ENCODE results near the gene SLC17A1.

DNA sequence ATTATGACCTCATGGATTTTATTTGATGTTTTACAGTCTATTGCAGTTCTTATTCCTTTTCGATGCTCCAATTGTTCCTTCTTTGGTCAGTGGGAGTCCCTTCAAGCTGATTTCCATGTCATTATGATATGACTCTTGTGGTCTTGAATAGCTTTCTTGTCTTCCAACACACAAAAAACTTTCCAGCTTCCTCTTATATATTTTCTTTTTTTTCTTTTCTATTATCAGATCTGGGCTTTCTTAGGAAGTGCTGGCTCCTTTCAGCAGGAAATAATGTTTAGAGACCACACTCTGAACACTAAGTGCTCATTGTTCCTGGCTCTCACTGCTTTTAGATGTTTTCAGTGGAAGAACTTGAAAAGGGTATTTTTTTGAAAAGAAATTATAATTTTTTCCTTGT, 3.1 kb upstream of the SLC17A1 start:
- TF ChIP-seq, protein P1, sequence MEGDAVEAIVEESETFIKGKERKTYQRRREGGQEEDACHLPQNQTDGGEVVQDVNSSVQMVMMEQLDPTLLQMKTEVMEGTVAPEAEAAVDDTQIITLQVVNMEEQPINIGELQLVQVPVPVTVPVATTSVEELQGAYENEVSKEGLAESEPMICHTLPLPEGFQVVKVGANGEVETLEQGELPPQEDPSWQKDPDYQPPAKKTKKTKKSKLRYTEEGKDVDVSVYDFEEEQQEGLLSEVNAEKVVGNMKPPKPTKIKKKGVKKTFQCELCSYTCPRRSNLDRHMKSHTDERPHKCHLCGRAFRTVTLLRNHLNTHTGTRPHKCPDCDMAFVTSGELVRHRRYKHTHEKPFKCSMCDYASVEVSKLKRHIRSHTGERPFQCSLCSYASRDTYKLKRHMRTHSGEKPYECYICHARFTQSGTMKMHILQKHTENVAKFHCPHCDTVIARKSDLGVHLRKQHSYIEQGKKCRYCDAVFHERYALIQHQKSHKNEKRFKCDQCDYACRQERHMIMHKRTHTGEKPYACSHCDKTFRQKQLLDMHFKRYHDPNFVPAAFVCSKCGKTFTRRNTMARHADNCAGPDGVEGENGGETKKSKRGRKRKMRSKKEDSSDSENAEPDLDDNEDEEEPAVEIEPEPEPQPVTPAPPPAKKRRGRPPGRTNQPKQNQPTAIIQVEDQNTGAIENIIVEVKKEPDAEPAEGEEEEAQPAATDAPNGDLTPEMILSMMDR (IDR thresholded peaks at IDR 0.05; ENCODE audit: low read depth, low read length) = no peak
- TF ChIP-seq EZH2phosphoT487 (IDR thresholded peaks at IDR 0.05; ENCODE audit: low read depth) = no peak
